Adipose tissue (tissue), 3 donors: ENCODE measurements around the gene KCTD1. TPM values are rescaled to one million over a fixed set of nuclear protein-coding genes. Genes with fewer than 3 reads are reported as not detected.

ENCODE experiments used
- H3K27ac ChIP-seq: one replicate; pipeline ENCODE4 v1.5.1; 2013; ENCODE audit warnings: low read depth, low read length
- WGBS, 3 donors: extraction: QIAGEN DNeasy Blood & Tissue Kit; methylation state at CpG; one replicate each; pipeline ENCODE4 v1.1.7; 2013; 5-methylcytosine and 5-hydroxymethylcytosine counted together
- polyA plus RNA-seq, 3 donors: library from polyadenylated mRNA; stranded (reverse); fragments of 200-250 nt; gene quantifications; one replicate each; pipeline ENCODE4 v1.2.3, GENCODE V29; 2013
- donor health status: healthy with polysubstance abuse.
- donor health status: Bipolar disorder and iron deficiency.
- donor health status: healthy.

Gene KCTD1
- polyA plus RNA-seq, 3 donors: 4.4 to 12.4 (median 6.5) TPM

GRCh38 chr18:26551695-26552081, 3.3 kb upstream of the KCTD1 start:
- H3K27ac ChIP-seq: no peak overlapping the region
- WGBS, 3 donors: 54 to 83% (median 65%) methylated on average over 4 of the region's 4 CpGs

GRCh38 chr18:26550998-26551694, 2.8 kb upstream of the KCTD1 start:
- WGBS, 3 donors: 19 to 49% (median 21%) methylated on average over 28 of the region's 28 CpGs
- no peak overlapping the region for H3K27ac ChIP-seq

- H3K27ac ChIP-seq: peak overlapping the region; percentile 53
- 0% methylated on average over 70 to 71 of the region's 71 CpGs for WGBS, 3 donors
Observed at GRCh38 chr18:26549263-26550094, 1.1 kb upstream of the KCTD1 start.

GRCh38 chr18:26547646-26548414, 523 bp downstream of the KCTD1 start:
- 5 to 11% (median 6%) methylated on average over 54 to 84 of the region's 84 CpGs for WGBS, 3 donors
- H3K27ac ChIP-seq: no peak overlapping the region

- WGBS, 3 donors: 47 to 76% (median 72%) methylated on average over 67 to 69 of the region's 69 CpGs
- H3K27ac ChIP-seq: no peak overlapping the region
Observed at GRCh38 chr18:26546875-26547645, 1.3 kb downstream of the KCTD1 start.

- no peak overlapping the region for H3K27ac ChIP-seq
- WGBS, 3 donors: 54 to 86% (median 85%) methylated on average over 16 of the region's 16 CpGs
Observed at GRCh38 chr18:26546170-26546874, 2.0 kb downstream of the KCTD1 start.

- 25 to 57% (median 57%) methylated on average over 7 of the region's 7 CpGs for WGBS, 3 donors
- H3K27ac ChIP-seq: no peak overlapping the region
Observed at GRCh38 chr18:26545335-26546123, 2.8 kb downstream of the KCTD1 start.

GRCh38 chr18:26544451-26544850, 3.9 kb downstream of the KCTD1 start:
- H3K27ac ChIP-seq: no peak overlapping the region
- WGBS, 3 donors: 33 to 78% (median 78%) methylated on average over 4 of the region's 4 CpGs

GRCh38 chr18:26543373-26543772, 5.0 kb downstream of the KCTD1 start:
- no peak overlapping the region for H3K27ac ChIP-seq

GRCh38 chr18:26540043-26540628, 8.2 kb downstream of the KCTD1 start:
- no peak overlapping the region for H3K27ac ChIP-seq
- 66 to 75% (median 68%) methylated on average over 6 of the region's 6 CpGs for WGBS, 3 donors

More at GRCh38 chr18:26543373-26543772, 5.0 kb downstream of the KCTD1 start:
- 23 to 88% (median 79%) methylated on average over 1 of the region's 1 CpG for WGBS, 3 donors

GRCh38 chr18:26538524-26538923, 9.8 kb downstream of the KCTD1 start:
- no peak overlapping the region for H3K27ac ChIP-seq
- WGBS, 3 donors: 87 to 91% (median 89%) methylated on average over 2 of the region's 2 CpGs

GRCh38 chr18:26536664-26537063, 11.7 kb downstream of the KCTD1 start:
- WGBS, 3 donors: 75 to 94% (median 81%) methylated on average over 4 of the region's 4 CpGs
- H3K27ac ChIP-seq: no peak overlapping the region

- WGBS, 3 donors: 76 to 91% (median 88%) methylated on average over 1 of the region's 1 CpG
Observed at GRCh38 chr18:26536032-26536431, 12.3 kb downstream of the KCTD1 start.

GRCh38 chr18:26535630-26536029, 12.7 kb downstream of the KCTD1 start:
- H3K27ac ChIP-seq: no peak overlapping the region

More at GRCh38 chr18:26536032-26536431, 12.3 kb downstream of the KCTD1 start:
- H3K27ac ChIP-seq: no peak overlapping the region

- no peak overlapping the region for H3K27ac ChIP-seq
- 90 to 92% (median 91%) methylated on average over 9 of the region's 9 CpGs for WGBS, 3 donors
Observed at GRCh38 chr18:26532367-26533340, 15.7 kb downstream of the KCTD1 start.
